ENCODE results near the gene PKNOX1.
A peak's percentile ranks its signal among the peaks of the same experiment; 100 is the strongest.
"Not testable (repeated sequence)": the region's sequence is repeated elsewhere in the genome, so short reads cannot be mapped to it uniquely, and the experiment has no call there.

The PKNOX1 gene, protein sequence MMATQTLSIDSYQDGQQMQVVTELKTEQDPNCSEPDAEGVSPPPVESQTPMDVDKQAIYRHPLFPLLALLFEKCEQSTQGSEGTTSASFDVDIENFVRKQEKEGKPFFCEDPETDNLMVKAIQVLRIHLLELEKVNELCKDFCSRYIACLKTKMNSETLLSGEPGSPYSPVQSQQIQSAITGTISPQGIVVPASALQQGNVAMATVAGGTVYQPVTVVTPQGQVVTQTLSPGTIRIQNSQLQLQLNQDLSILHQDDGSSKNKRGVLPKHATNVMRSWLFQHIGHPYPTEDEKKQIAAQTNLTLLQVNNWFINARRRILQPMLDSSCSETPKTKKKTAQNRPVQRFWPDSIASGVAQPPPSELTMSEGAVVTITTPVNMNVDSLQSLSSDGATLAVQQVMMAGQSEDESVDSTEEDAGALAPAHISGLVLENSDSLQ

DNA sequence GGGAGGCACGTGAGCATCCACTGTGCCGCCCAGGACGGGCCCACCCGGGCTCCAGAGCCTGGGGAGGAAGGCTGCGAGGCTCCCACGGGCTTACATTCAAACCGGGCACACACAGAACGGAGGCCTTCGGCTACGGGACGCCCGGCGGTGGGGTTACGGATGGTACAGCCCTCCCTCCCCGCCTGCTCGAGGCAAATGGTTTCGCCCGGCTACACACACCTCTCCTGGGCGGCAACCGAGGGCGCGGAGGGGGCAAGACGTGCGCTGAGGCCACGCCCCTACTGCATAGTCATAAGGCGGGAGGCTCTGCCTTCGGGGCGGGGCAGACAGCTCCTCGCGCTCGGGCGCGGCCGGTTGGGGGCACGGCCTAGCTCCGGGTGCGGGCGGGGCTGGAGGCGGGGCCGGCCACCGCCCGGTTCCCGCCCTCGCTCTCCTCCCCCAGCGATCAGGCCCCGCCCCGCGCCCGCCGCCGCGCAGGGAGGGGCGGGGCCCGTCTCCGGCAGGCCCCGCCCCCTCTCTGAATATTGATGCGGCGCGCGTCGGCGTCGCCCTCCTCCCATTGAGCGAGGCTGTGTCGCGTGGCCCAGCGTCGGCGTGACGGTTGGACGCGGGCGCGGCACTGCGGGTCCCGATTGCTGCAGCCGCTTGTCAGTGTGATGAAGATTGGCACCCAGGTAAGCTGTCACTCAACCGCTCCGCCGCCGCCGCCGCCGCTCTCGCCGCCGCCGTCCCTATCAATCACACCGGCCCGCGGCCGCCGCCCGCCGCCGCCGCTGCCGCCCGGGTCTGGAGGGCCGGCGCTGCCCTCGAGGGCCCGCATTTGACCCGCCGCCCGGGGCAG is at the start of gene PKNOX1:
PKNOX1 (plus strand) TSS at position 572 of the 841 bp plus-strand sequence. CDS start 29,820 bp downstream, outside the sequence.
- peak; percentile 100 for DNase-seq (ENCODE audit: low spot score)

DNA sequence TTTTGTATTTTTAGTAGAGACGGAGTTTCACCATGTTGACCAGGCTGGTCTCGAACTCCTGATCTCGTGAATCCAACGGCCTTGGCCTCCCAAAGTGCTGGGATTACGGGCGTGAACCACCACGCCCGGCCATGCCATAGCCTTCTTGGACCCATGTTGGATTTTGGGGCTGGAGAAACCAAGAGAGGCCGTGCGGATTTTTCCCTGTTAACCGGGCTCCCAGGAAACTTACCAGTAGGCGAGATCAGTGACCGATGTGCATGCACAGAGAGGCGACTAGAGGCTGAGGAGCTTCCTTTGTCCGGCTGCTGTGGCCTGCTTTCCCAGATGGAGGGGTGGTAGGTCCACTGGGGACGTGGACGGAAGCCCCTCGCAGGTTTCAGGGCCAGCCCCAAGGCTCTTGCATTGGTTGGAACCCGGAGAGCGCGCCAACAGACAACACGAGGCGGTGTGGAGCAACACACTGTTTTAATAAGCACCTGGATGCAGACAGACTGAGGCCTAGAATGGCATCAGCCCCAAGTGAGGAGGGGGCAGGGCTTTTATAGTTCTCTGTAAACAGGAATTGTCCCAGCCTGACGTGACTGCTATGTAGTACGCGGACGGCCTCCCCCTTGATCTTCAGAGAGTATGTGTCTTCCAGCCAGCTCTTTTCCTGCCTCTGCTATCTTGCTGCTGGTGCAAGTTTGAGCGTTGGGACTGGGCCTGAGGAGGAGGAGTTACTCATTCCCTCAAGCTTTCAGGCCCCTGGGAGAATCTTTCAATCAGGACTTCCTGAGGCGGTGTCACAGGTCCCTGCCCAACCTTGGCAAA is 49.0 kb upstream of the PKNOX1 start, which contains the start of gene ERVH48-1:
ERVH48-1 (minus strand) TSS at position 517 of the 813 bp plus-strand sequence. CDS start 6,624 bp downstream, outside the sequence.
- no peak for DNase-seq (ENCODE audit: low spot score)

- peak; percentile 68 for DNase-seq (ENCODE audit: low spot score)
Observed at GRCh38 chr21:42927474-42928200, 46.7 kb upstream of the PKNOX1 start.

GRCh38 chr21:42929969-42930368 is 44.4 kb upstream of the PKNOX1 start:
- DNase-seq (ENCODE audit: low spot score) = no peak

DNA sequence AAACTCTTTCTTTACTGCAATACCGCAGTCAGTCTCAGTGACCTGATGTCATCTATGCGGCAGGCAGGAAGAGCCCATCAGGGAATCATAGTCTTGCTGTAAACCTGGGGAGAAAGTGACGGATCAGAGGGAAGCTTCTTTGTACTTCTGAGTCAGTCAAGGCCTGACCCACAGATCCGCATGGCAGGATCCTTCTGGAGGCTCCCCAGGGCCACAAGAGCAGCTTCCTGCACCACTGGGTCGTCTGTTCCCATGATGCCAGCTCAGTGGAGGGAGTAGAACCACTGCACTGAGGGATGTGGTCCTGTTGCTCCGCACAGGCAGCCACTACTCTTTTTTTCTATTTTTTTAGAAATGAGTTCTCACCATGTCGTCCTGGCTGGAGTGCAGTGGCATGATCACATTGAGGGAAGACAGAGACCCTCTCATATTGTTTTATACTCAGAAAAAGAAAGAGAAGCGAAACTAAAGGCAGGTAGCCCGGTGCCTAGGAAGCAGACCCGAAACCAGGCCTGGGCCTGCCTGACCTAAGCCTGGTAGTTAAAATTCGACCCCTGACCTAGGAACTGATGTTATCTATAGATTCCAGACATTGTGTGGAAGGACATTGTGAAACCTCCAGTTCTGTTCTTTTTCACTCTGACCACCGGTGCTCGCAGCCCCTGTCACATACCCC is 42.7 kb upstream of the PKNOX1 start:
- DNase-seq (ENCODE audit: low spot score) = no peak

DNA sequence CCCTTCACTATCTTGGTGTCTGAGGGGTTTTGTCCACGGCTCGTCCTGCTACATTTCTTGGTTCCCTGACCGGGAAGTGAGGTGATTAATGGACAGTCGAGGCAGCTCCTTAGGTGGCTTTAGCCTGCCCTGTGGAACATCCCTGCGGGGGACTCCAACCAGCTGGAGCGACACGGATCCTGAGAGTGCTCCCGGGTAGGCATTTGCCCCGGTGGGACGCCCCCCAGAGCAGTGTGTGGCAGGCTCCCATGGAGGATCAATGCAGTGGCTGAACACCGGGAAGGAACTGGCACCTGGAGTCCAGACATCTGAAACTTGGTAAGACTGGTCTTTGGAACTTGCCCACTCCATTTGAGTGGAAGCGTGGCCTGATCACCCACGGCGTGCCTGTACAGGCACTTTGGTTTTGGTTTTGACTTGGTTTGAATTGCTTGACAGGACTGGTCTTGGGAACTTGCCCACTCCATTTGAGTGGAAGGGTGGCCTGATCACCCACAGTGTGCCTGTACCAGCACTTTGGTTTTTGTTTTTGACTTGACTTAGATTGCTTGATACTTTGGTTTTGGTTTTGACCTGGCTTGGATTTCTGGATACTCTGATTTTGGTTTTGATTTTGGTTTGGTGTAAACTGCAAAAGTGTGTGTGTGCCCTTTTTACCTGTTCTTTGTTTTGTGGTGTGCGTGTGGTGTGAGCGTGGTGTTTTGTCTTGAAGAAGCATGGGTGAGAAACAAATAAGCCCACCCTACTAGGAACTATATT is 41.8 kb upstream of the PKNOX1 start:
- not testable (repeated sequence) for DNase-seq (ENCODE audit: low spot score)

DNA sequence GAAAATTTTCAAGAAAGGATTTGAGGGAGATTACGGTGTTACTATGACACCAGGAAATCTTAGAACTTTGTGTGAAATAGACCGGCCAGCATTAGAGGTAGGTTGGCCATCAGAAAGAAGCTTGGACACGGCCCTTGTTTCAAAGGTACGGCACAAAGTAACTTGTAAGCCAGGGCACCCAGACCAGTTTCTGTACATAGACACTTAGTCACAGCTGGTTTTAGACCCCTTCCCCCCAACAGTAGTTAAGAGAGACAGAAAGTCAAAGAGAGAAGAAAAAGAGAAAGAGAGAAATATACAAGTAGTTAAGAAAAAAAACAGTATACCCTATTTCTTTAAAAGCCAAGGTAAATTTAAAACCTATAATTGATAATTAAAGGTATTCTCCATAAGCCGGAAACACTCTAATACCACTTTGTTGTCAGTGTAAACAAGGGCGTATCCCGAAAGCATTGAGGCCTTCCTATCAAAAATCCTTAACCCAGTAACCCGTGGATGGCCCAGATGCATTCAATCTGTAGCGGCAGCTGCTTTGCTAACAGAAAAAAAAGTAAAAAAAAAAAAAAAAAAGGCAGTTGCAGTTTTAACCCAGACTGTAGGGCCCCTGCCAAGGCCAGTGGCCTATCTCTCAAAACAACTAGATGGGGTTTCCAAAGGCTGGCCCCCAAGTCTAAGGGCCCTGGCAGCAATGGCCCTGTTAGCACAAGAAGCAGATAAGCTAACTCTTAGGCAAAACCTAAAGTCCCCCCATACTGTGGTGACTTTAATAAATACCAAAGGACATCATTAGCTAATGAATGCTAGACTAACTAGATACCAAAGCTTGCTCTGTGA is 41.0 kb upstream of the PKNOX1 start:
- DNase-seq (ENCODE audit: low spot score) = not testable (repeated sequence)

DNA sequence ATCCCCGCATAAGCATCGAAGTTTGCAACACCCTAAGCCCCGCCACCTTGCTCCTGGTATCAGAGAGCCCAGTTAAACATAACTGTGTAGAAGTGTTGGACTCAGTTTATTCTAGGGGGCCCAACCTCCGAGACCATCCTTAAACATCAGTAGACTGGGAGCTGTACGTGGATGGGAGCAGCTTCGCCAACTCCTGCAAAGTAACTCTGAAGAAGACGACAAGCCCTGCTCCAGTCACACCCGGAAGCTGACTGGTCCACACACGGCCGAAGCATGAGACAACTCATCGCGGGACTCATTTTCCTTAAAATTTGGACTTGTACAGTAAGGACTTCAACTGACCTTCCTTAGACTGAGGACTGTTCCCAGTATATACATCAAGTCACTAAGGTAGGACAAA is 40.4 kb upstream of the PKNOX1 start:
- DNase-seq (ENCODE audit: low spot score) = not testable (repeated sequence)

DNA sequence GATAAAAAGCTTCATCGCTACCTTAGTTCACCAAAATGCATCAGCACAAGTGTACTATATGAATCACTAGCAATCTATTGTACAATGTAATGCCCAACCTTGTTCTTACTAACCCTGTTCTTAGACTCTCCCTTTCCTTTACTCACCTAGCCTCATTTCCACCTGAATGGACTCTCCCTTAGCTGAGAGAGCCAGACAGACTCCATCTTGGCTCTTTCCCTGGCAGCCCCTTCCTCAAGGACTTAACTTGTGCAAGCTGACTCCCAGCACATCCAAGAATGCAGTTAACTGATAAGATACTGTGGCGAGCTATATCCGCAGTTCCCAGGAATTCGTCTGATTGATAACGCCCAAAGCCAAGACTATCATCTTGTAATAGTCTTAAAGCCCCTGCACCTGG is 38.0 kb upstream of the PKNOX1 start:
- not testable (repeated sequence) for DNase-seq (ENCODE audit: low spot score)

GRCh38 chr21:42937034-42937940 is 37.1 kb upstream of the PKNOX1 start:
- not testable (repeated sequence) for DNase-seq (ENCODE audit: low spot score)

- no peak for DNase-seq (ENCODE audit: low spot score)
Observed at GRCh38 chr21:42937960-42938605, 36.3 kb upstream of the PKNOX1 start.

GRCh38 chr21:42938606-42938995 is 35.8 kb upstream of the PKNOX1 start:
- not testable (repeated sequence) for DNase-seq (ENCODE audit: low spot score)

- peak; percentile 83 for DNase-seq (ENCODE audit: low spot score)
Observed at GRCh38 chr21:42939582-42940413, 34.6 kb upstream of the PKNOX1 start.

GRCh38 chr21:42941696-42942085 is 32.7 kb upstream of the PKNOX1 start:
- no peak for DNase-seq (ENCODE audit: low spot score)

- DNase-seq (ENCODE audit: low spot score) = no peak
Observed at GRCh38 chr21:42942244-42942643, 32.1 kb upstream of the PKNOX1 start.

GRCh38 chr21:42949094-42949755 is 25.1 kb upstream of the PKNOX1 start:
- not testable (repeated sequence) for DNase-seq (ENCODE audit: low spot score)
